OCI-LY7 (cell line): Measurements from ENCODE around the gene CIT. TPM values are rescaled to one million over a fixed set of nuclear protein-coding genes. Genes with fewer than 3 reads are reported as not detected.

Experiments used
- BruUV-seq: library from RNA; stranded (reverse); fragments of 400-500 nt; replicated peaks from 2 replicates; lab custom pipeline; 2021; lab: Mats Ljungman, UMichigan
- CTCF ChIA-PET: fragments of 300-600 bp; sonication (Branson Sonifier 250); formaldehyde crosslinking; loops from one replicate; lab custom pipeline; 2022; ENCODE audit warnings: antibody characterized with exemption; ENCODE audit not compliant: unreplicated experiment; lab: Charles Lee
- POLR2A ChIA-PET: fragments of 300-600 bp; sonication (Branson Sonifier 250); formaldehyde crosslinking; loops from one replicate; lab custom pipeline; 2022; ENCODE audit warnings: antibody characterized with exemption; lab: Charles Lee
- DNase-seq: peaks from one replicate; pipeline ENCODE4 v3.0.0-alpha.2; 2015; ENCODE audit warnings: low spot score
- H2AFZ ChIP-seq: fragments of 200-600 bp; sonication (generic), shearing (Covaris generic); 2 replicates; pipeline ENCODE4 v1.6.1; 2014; ENCODE audit warnings: mild to moderate bottlenecking, antibody characterized with exemption, low read length, moderate library complexity
- H3K27ac ChIP-seq: fragments of 200-600 bp; sonication (generic); 2 replicates; pipeline ENCODE4 v1.5.1; 2014; ENCODE audit warnings: mixed run types, low read depth, mild to moderate bottlenecking, moderate library complexity, low read length, inconsistent platforms; ENCODE audit not compliant: poor library complexity, severe bottlenecking
- H3K36me3 ChIP-seq: fragments of 200-600 bp; sonication (generic); 2 replicates; pipeline ENCODE4 v1.6.1; 2014; ENCODE audit warnings: mild to moderate bottlenecking, antibody characterized with exemption, low read length, moderate library complexity, mixed read lengths; ENCODE audit not compliant: insufficient read depth
- H3K4me1 ChIP-seq: fragments of 200-600 bp; sonication (generic); 2 replicates; pipeline ENCODE4 v1.5.1; 2014; ENCODE audit warnings: mild to moderate bottlenecking, low read length; ENCODE audit not compliant: insufficient read depth, poor library complexity, severe bottlenecking
- H3K4me2 ChIP-seq: fragments of 200-600 bp; sonication (generic); 2 replicates; pipeline ENCODE4 v1.6.1; 2014; ENCODE audit warnings: mild to moderate bottlenecking, low read length
- H3K4me3 ChIP-seq: fragments of 200-600 bp; sonication (generic); 2 replicates; pipeline ENCODE4 v1.5.1; 2014; ENCODE audit warnings: mild to moderate bottlenecking, low read depth, low read length; ENCODE audit not compliant: poor library complexity, severe bottlenecking
- H3K79me2 ChIP-seq: fragments of 200-600 bp; sonication (generic); 2 replicates; pipeline ENCODE4 v1.6.1; 2016; ENCODE audit warnings: low read depth, mild to moderate bottlenecking, low read length, moderate library complexity, mixed read lengths; ENCODE audit not compliant: insufficient read depth
- H3K9me2 ChIP-seq: fragments of 200-600 bp; sonication (generic); 2 replicates; pipeline ENCODE4 v1.6.1; 2016; ENCODE audit warnings: mild to moderate bottlenecking, low read length, mixed read lengths; ENCODE audit not compliant: insufficient read depth
- H3K9me3 ChIP-seq: fragments of 200-600 bp; sonication (generic); 2 replicates; pipeline ENCODE4 v1.6.1; 2014; ENCODE audit warnings: mild to moderate bottlenecking, mixed run types, low read length, mixed read lengths
- H4K20me1 ChIP-seq: fragments of 200-600 bp; sonication (generic); 2 replicates; pipeline ENCODE4 v1.6.1; 2014; ENCODE audit warnings: mild to moderate bottlenecking, antibody characterized with exemption, low read length, moderate library complexity, mixed read lengths; ENCODE audit not compliant: insufficient read depth
- EZH2phosphoT487 ChIP-seq: fragments of 200-600 bp; sonication (generic); IDR thresholded peaks from 2 replicates; pipeline ENCODE4 v1.6.1; 2018; ENCODE audit warnings: low read depth, borderline replicate concordance, mild to moderate bottlenecking, mixed run types, antibody characterized with exemption, low read length, moderate library complexity, mixed read lengths
- intact Hi-C: fragments of 100-400 bp; cut with micrococcal nuclease; formaldehyde crosslinking; loops from one replicate; pipeline ENCODE4 v1.10.0; 2022; ENCODE audit not compliant: unreplicated experiment
- total RNA-seq, 2 experiments: library from RNA; depleted of rRNA in 1 of 2; stranded (reverse); fragments of >200 nt in 1 of 2; shearing (Covaris generic) in 1 of 2; gene quantifications; 2 replicates each; pipeline ENCODE4 v1.2.3, GENCODE V29; 2014 to 2022
- TF ChIP-seq, protein P1 (sequence below): fragments of 200-600 bp; sonication (generic); conservative IDR thresholded peaks from 2 replicates; pipeline ENCODE4 v1.5.1; 2014; ENCODE audit warnings: mild to moderate bottlenecking, antibody characterized with exemption, low read length, moderate library complexity, mixed read lengths

Gene CIT
- total RNA-seq, 2 experiments from 2014 or later: 33.4 to 90.1 TPM

DNA sequence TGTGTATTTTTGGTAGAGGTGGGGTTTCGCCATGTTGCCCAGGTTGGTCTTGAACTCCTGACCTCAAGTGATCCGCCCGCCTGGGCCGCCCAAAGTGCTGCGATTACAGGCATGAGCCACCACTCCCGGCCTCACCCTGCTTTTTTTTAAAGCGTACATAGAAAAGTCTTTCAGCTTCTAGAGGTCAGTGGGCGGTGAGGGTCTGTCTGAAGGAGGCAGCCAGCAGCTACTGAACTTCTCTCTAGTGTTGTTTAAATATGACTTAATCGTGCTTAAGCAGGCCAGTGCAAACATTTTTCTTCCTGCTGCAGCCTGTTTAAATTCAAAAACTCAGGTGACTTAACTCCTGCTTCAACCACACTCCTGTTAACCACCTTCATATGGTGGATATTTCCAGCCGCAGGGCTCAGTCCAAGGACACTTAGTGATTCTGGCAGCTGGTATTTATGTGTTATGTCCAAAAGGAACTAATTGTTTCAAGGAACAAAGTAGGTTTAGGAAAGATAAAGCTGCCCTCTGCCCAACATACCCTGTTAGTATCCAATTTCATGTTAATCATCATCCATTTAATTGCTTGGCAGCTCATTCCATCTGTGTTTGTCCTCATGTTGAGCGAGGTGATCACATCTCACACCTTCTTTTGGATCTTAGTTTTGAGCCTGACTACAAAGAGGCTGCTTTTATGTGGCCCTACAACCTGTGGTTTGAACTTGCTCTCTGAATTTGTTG is 207.2 kb downstream of the CIT start:
- peak overlapping the region; percentile 29 for H3K4me3 ChIP-seq
- TF ChIP-seq EZH2phosphoT487: no peak
- TF ChIP-seq, protein P1, sequence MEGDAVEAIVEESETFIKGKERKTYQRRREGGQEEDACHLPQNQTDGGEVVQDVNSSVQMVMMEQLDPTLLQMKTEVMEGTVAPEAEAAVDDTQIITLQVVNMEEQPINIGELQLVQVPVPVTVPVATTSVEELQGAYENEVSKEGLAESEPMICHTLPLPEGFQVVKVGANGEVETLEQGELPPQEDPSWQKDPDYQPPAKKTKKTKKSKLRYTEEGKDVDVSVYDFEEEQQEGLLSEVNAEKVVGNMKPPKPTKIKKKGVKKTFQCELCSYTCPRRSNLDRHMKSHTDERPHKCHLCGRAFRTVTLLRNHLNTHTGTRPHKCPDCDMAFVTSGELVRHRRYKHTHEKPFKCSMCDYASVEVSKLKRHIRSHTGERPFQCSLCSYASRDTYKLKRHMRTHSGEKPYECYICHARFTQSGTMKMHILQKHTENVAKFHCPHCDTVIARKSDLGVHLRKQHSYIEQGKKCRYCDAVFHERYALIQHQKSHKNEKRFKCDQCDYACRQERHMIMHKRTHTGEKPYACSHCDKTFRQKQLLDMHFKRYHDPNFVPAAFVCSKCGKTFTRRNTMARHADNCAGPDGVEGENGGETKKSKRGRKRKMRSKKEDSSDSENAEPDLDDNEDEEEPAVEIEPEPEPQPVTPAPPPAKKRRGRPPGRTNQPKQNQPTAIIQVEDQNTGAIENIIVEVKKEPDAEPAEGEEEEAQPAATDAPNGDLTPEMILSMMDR: no peak
- DNase-seq: no peak
- peaks cover 35% of the 10 kb centered on the region for H3K79me2 ChIP-seq
- no peaks in the 10 kb centered on the region; the same call in 1 of the 2 replicates for H3K9me3 ChIP-seq
- H3K4me2 ChIP-seq: peak overlapping the region; percentile 53
- no peaks in the 10 kb centered on the region for H4K20me1 ChIP-seq
- POLR2A ChIA-PET: interaction anchor here (0.6 to 2.2 kb wide), 2 partner anchors 12 to 153 kb away, joined by 3 to 6 read pairs; no protein-coding TSS in a partner anchor
- CTCF ChIA-PET: no interaction called here
- no peak overlapping the region for H2AFZ ChIP-seq
- BruUV-seq: TSS peak; percentile 37
- no peaks in the 10 kb centered on the region for H3K9me2 ChIP-seq
- intact Hi-C loops: loop anchor here (5.0 kb wide), 1 partner anchor 228 kb away; no protein-coding TSS in a partner anchor
- H3K36me3 ChIP-seq: peaks cover 57% of the 10 kb centered on the region
- H3K27ac ChIP-seq: no peak overlapping the region
- H3K4me1 ChIP-seq: peaks cover 36% of the 10 kb centered on the region

DNA sequence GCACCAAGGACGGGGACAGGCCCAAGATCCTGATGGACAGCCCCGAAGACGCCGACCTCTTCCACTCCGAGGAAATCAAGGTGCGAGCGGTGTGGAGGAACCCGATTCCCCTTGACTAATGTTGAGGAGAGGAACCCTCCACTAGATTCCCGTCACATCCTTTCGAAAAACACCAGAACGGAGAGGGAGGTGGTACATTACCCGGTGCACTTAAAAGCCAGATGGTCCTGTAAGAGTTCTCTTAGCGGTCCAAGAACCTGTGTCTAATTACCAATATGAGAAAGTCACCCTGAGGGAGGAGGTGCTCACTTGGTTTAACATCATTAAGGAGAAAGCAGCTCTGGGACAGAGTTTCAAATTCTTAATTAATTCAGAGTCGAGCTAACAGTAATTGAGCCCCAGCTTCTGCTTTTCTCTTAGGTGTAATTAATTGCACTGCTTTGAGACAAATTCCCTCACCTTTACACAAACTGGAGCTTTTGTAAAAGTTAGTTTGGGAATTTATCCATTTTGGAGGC is 208.7 kb downstream of the CIT start:
- H3K4me1 ChIP-seq: peaks cover 36% of the 10 kb centered on the region
- no peaks in the 10 kb centered on the region; the same call in 1 of the 2 replicates for H3K9me3 ChIP-seq
- intact Hi-C loops: loop anchor here (5.0 kb wide), 1 partner anchor 226 kb away; no protein-coding TSS in a partner anchor
- ChIA-PET CTCF (no interaction called here), POLR2A (interaction anchor here (1.8 to 2.2 kb wide), 2 partner anchors 13 to 21 kb away, joined by 6 to 7 read pairs; no protein-coding TSS in a partner anchor)
- H3K79me2 ChIP-seq: peaks cover 35% of the 10 kb centered on the region
- TF ChIP-seq, protein P1: no peak
- TF ChIP-seq EZH2phosphoT487: no peak
- peak overlapping the region; percentile 73; the same call in 1 of the 2 replicates for H2AFZ ChIP-seq
- DNase-seq: peak; percentile 32
- H3K9me2 ChIP-seq: no peaks in the 10 kb centered on the region
- H4K20me1 ChIP-seq: no peaks in the 10 kb centered on the region
- H3K4me3 ChIP-seq: peak overlapping the region; percentile 92
- peak overlapping the region; percentile 73 for H3K4me2 ChIP-seq
- BruUV-seq: TSS peak; percentile 66
- peaks cover 42% of the 10 kb centered on the region for H3K36me3 ChIP-seq
- H3K27ac ChIP-seq: peak overlapping the region; percentile 89
